Measurements from ENCODE around the gene TIMP2.
"Not testable (repeated sequence)": the region's sequence is repeated elsewhere in the genome, so short reads cannot be mapped to it uniquely, and the experiment has no call there.

Gene TIMP2, protein sequence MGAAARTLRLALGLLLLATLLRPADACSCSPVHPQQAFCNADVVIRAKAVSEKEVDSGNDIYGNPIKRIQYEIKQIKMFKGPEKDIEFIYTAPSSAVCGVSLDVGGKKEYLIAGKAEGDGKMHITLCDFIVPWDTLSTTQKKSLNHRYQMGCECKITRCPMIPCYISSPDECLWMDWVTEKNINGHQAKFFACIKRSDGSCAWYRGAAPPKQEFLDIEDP

DNA sequence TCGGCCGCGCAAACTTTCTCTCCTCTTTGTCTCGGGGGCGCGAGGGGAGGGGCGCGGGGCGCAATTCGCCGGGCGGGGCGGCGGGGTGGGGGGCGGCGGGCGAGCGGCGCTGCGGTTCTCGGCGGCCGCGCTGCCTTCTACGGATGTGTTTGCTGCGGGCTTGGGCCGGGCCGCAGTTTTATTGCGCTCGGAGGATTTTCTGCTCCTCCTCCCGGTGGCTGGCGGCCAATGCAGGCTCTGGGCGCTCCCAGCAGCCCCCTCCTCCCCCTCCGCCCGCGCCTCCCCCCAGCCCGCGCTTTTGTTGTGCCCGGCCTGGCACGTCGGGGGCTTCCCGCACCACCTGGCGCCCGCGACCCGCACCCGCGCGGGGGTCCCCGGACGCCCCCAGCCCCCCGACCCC lies at the start of gene TIMP2:
TIMP2 (minus strand) TSS at position 154 of the 400 bp plus-strand sequence. CDS start 299 bp downstream, outside the sequence.
- in situ Hi-C loops (cut with MboI; ENCODE audit: low sequenced_read_pairs): no loop called here

DNA sequence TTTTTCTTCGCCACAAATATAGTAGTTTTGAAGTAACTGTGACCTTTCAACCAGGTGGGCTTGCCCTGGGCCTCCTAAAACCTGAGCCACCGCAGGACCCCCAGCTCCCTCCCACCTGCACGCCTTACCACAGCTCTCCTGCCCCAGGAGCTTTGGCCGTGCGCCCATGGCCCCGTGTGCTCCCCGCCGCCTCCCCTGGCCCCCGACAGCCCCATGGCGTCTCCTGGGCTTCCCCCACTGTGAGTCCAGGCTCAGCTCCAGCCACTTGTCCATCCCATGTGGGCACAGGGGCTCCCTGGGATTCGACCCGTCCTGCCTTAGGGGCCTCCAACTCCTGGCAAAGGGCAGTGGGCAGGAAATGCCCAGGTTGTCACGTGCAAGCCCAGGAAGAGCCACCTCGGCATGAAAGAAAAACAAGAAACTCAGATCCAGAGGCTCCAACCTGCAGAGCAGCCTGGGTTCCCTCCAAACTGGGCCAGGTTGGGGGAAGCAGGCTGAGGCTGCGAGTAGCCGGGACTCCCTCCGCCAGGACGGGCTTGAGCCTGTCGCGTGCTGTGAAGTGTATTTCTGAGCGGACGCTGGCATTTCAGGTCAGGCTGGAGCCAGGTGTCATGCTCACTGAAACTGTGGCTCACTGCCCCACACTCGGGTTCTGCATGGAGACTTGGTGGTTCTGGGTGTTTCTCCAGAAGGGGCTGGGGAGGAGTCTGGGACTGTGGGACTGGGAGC lies 48.8 kb upstream of the TIMP2 start:
- in situ Hi-C loops (cut with MboI; ENCODE audit: low sequenced_read_pairs): no loop called here

GRCh38 chr17:78973196-78973595 lies 48.0 kb upstream of the TIMP2 start:
- in situ Hi-C loops (cut with MboI; ENCODE audit: low sequenced_read_pairs): no loop called here

GRCh38 chr17:78972507-78973105 lies 47.4 kb upstream of the TIMP2 start:
- in situ Hi-C loops (cut with MboI; ENCODE audit: low sequenced_read_pairs): no loop called here

GRCh38 chr17:78971756-78972506 lies 46.7 kb upstream of the TIMP2 start:
- in situ Hi-C loops (cut with MboI; ENCODE audit: low sequenced_read_pairs): no loop called here

- in situ Hi-C loops (cut with MboI; ENCODE audit: low sequenced_read_pairs): no loop called here
These were observed 45.9 kb upstream of the TIMP2 start for GRCh38 chr17:78970834-78971755.

DNA sequence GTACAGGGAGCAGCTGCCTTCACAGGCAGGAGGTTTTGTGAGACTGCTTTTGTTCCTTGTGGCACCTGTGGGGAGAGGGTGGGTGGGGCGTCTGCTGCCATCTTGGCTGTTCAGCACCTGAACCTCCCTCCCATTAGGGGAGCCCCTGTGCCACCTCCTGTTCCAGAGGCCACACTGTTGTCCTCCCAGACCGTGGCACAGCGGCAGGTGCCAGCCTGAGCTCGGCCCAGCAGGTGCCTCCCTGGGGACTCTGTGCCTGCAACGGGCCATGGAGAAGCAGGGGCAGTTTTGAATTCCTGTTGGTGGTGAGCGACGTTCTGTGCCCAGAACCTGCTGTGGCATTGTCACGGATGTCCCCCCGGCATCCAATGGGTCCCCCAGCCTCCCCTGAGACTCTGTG lies 44.7 kb upstream of the TIMP2 start:
- in situ Hi-C loops (cut with MboI; ENCODE audit: low sequenced_read_pairs): no loop called here

GRCh38 chr17:78967782-78968362 lies 42.7 kb upstream of the TIMP2 start:
- in situ Hi-C loops (cut with MboI; ENCODE audit: low sequenced_read_pairs): no loop called here

DNA sequence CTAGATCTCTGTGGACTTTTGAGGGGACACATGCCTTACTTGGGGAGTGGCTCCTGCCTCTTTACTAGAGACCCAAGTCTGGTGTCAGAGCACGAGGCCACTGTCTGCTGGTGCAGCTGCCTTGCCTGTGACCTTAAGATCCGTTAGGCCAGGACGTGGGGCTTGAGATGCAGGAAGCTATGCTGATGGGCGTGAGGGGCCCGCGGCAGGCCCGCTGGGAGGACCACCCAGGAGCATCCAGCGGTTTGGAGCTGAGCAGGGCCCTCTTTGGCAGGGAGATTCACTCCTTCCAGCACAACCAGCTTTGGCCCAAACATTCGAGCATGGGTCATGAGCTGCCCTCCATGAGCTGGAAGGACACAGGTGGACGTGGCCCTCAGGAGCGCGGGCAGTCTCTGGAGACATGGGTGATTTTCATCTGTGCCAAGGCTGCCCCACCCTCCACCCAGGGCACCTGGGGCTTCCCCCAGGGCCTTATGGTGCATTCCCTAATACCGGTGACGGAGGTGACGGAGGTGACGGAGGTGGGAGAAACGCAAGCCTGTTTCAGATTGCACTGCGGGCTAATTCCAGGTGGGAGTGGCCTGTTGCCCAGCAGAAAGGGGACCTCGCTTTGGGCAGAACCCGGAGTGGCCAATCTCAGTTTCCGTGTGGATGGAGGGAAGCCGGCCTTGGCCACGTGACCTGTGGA lies 41.9 kb upstream of the TIMP2 start:
- in situ Hi-C loops (cut with MboI; ENCODE audit: low sequenced_read_pairs): no loop called here

DNA sequence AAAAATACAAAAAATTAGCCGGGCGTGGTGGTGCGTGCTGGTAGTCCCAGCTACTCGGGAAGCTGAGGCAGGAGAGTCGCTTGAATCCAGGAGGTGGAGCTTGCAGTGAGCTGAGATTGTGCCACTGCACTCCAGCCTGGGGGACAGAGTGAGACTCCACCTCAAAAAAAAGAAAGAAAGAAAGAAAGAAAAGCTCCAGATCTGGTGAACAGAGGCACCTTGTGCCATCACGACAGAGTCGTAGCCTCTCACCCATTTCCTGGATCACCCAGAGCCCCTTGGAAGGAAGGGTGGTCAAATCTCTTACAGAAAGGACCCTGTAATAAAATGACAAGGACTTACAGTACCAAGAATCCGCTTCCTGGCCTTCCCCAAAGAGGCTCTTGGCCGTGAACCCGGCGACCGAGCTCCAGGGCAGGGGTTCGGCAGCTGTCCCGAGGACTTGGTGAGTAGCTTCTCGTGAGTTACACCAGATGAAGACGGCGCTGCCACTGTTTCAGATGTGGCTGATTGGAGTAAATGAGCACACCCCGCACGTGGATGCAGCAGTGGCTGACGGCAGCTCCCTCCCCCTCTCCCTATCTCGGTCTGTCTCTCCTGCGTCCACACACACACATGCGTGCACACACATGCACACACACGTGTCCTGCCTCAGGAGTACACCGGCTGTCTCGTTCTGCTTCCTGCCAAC lies 41.1 kb upstream of the TIMP2 start:
- in situ Hi-C loops (cut with MboI; ENCODE audit: low sequenced_read_pairs): no loop called here

DNA sequence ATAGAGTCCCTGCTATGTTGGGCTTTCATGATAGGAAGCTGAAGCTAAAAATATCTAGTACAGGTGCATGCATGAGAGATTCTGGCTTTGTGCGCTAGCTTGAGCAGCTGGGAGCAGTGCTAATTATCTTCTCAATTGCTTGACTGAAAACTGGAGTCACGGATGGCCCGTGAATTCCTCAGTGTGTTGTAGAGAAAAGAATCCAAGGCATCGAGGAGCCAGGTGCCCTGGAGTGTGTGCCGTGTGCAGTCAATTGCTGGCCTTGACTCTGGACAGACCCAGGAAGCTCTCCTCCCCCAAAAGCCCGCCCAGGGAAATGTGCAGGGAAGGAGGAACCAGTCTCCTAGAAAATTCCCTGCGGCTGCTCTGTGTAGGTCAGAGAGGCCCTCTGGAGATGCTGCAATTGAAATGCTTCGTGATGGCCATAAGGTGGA lies 40.3 kb upstream of the TIMP2 start:
- in situ Hi-C loops (cut with MboI; ENCODE audit: low sequenced_read_pairs): no loop called here

DNA sequence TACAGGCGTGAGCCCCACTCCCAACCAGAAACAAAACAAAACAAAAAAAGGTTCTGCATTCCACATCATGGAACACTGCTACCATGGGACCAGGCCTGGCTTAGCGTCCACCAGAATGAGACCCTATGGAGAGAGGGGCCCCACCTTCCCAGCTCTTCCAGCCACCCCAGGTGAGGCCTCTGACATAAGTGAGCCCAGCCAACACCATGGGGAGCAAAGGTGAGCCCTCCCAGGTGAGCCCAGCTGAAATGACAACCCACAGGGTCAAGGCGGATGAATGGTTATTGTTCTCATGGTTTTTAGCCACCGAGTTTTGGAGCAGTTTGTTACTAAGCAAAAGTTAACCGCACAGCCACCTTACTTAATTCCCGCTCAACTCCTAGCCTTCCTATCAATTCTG lies 38.2 kb upstream of the TIMP2 start:
- in situ Hi-C loops (cut with MboI; ENCODE audit: low sequenced_read_pairs): no loop called here

- in situ Hi-C loops (cut with MboI; ENCODE audit: low sequenced_read_pairs): not testable (repeated sequence)
These were observed 37.8 kb upstream of the TIMP2 start for GRCh38 chr17:78962984-78963348.

- in situ Hi-C loops (cut with MboI; ENCODE audit: low sequenced_read_pairs): no loop called here
These were observed 37.3 kb upstream of the TIMP2 start for GRCh38 chr17:78962345-78962983.

DNA sequence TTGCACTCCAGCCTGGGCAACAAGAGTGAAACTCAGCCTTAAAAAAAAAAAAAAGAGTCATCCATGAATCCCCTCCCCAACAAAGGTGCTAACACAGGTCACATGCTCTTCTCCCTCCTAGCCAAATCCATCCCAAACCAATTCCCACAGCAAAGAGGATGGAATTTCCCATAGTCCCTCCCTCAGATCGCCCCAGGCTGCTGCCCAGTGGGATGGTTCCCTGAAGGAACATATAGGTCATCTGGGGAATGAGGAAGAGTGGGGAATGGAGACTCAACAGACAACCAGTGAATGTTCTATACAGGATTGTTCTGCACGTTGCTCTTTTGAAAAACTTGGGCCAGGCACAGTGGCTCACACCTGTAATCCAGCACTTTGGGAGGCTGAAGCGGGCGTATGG lies 36.4 kb upstream of the TIMP2 start:
- in situ Hi-C loops (cut with MboI; ENCODE audit: low sequenced_read_pairs): no loop called here

GRCh38 chr17:78960928-78961327 lies 35.7 kb upstream of the TIMP2 start:
- in situ Hi-C loops (cut with MboI; ENCODE audit: low sequenced_read_pairs): no loop called here

DNA sequence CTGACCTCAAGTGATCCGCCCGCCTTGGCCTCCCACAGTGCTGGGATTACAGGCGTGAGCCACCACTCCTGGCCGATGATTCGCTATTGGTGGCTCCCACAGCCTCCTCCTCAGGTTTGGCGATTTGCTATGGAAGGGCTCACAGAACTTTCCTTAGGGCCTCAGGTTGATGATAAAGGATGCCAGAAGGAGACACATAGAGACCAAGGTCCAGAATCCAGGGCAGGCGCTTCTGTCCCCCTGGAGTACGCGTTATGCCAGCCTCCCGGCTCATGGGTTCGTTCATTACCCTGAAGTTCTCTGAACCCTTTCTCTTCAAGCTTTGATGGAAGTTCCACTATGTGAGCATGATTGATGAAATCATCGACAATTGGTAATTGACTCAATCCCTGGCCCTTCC lies 34.6 kb upstream of the TIMP2 start:
- in situ Hi-C loops (cut with MboI; ENCODE audit: low sequenced_read_pairs): no loop called here

DNA sequence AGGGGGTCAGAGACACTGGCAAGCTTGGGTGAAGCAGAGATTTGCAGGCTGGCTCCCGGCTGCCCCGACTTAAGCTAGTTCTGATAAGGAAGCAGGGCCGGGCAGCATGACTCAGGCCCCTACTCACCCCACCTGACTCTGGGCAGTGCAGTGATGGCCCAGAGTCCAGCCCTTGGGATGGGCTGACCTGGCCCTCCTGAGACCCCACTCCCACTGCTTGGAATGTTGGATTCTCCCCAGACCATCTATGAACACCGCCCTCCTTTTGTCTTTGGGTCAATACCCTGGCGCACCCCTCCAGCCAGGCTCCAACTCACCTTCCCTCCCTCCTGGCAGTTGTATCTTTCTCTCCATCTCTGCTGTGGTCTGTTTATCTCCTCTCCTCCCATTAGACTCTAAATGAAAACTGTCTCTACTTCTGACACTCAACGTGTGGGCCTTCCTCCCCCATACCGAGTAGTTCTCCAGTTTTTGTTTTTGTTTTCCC lies 33.5 kb upstream of the TIMP2 start:
- in situ Hi-C loops (cut with MboI; ENCODE audit: low sequenced_read_pairs): no loop called here

All from hTERT RPE-1 (cell line).